NCI-H2029 treated with DMSO at 0.1 percent for 48 hours (cell line): ENCODE results near the gene ZNF726.
A peak's percentile ranks its signal among the peaks of the same experiment; 100 is the strongest.
"Not testable (repeated sequence)": the region's sequence is repeated elsewhere in the genome, so short reads cannot be mapped to it uniquely, and the experiment has no call there.

Experiments used
- DNase-seq: peaks from one replicate; lab custom pipeline; 2025; lab: John Stamatoyannopoulos, UW

The ZNF726 gene

DNA sequence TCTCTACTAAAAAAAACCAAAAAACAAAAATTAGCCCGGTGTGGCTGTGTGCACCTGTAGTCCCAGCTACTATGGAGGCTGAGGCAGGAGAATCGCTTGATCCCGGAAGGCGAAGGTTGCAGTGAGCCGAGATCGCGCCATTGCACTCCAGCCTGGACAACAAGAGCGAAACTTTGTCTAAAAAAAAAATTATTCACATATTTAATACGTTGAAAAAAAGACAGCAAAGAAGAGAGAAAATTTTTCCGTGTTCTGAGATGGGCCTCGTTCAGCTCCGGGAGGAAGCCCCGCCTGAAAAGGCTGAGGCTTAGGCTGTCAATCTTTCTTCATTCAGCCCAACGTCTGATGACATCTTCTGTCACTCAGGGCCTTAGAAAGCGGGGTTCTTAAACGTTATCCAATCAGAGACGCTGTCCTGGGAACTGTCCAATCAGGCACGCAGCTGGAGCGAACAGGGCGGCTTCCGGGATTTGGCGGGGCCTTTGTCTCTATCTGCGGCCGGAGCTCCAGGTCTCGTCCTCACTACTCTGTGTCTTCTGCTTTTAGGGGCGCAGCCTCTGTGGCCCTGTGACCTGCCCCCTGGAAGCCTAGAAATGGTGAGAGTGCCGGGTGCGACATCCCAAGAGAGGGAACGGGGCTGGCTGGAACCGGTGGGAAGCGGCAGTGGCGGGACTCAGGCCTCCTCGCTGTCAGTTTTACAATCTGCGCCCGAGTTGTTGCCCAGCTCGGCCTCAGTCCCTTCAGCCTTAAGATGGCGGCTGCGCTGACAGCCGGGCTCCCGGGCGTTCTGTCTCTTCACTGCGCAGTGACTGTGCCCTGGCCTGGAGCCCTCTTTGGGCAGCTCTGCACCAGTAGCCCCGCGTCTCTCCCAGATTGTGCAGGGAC, at the start of gene ZNF726:
TSS of gene ZNF726 (plus strand) at position 485 of the 885 bp plus-strand sequence. CDS start at position 594, 109 bp downstream.
- DNase-seq, result peak; percentile 91

DNA sequence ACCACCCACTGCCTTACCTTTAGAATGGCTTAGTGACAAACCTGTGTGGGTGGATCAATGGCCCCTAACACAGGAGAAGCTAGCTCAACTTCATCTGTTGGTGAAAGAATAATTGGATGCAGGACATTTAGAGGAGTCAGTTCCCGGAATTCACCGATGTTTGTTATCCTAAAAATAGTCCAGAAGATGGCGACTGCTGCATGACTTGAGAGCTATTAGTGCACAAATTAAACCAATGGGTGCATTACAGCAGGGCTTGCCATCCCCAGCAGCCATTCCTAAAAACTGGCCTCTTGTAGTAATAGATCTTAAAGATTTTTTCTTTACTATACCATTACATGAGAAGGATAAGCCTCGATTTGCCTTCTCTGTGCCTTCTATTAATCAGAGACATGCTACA, 46.8 kb upstream of the ZNF726 start:
- no peak for DNase-seq

DNA sequence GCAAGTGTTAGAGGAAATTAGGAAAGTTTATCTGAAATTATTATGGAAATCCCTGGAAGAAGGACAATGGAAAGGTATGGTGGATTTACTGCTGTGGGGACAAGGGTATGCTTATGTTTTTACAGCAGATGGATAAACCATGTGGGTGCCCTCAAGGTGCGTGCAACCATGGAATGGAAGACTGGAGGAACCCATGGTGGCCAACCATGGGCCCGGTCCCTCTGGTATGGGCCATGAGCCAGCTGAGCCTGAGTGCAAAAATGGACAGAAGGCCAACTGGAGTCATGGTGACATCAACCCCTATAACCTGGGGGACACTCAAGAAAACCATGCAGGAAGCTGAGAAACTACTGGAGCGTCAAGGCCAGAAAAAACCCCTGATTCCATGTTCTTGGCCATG, 46.1 kb upstream of the ZNF726 start:
- no peak for DNase-seq

DNA sequence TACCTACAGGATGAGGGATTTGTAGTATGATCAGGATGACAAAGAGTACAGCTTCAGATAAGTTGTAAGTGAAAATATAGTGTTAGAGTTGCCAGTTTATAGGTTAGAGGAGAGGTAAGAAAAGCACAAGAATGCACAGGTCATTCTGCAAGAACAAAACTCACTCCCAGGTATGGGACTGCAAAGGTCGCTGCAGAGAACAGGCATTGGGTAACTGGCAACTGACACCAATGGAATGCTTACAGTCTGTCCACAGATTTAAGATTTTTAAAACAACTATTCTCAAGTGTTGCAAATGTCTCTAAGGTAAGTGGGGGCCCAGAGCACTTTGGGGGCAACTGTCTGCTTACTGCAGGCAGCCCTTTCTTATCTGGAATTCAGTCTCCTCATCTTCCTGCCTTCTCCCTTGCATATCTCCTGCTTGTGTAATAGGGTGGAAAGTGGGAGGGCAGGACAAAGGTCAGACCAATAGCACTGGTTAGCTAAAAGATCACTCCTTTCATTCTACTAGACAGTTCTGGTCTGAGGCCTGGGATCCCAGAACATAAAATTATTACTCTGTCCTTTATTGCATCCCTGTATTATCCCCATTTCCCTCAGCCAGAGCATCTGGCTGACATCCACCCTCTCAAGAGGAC, 42.3 kb upstream of the ZNF726 start:
- no peak for DNase-seq

DNA sequence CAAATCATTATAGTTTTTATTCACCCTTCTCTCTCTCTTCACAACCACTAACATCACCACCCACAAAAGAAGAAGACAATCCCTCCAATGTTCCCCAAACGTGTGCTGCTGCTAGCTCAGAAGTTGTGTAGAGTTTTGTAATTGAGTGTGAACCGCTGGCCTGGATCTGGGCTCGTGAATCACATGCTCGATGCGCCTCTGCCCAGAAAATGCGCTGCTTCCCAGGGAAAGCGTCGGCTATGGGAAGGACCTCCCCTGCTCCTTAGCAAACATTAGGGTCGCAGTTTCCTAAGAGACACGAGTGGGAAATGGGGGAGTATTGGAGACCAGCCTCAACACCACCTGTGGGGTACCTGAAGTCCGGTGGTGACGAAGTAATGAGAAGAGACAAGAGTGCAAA, 38.4 kb upstream of the ZNF726 start:
- no peak for DNase-seq

DNA sequence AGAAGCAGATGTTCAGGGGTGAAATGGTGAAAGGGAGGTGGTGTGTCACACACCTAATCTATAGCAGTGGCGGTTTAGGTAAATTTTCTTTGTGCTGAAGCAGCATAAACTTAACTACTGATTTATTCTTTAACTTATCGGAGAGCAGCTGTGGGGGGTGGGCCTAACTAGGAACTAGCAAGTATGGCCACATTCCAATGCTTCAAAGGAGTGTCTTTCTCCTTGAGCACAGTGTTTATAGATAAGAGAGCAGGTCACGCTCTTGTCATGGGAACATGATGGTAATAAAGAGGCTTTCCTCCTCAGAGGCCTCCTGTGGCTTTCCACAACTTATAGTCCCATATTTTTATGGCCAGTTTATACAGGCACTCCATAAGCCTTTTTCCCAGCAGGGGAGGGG, 37.9 kb upstream of the ZNF726 start:
- not testable (repeated sequence) for DNase-seq

DNA sequence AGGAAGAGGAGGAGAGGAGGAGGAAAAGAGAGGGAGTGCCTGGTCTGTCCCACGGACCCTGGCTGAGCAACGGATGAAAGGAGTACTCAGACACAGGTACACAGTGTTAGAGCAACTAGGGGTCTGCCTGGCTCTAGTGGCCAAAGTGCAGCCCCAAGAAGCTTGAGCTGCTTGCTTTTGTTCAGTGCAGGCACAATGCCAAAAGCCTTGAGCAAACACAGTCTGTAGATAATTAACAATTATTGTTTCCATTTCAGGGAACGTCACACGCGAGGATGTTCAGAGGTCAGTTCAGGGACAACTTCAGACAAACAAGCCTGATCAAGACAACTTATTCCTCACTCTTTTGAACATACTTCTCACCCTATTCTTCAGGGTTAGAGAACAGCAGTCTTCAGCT, 32.2 kb upstream of the ZNF726 start:
- no peak for DNase-seq

DNA sequence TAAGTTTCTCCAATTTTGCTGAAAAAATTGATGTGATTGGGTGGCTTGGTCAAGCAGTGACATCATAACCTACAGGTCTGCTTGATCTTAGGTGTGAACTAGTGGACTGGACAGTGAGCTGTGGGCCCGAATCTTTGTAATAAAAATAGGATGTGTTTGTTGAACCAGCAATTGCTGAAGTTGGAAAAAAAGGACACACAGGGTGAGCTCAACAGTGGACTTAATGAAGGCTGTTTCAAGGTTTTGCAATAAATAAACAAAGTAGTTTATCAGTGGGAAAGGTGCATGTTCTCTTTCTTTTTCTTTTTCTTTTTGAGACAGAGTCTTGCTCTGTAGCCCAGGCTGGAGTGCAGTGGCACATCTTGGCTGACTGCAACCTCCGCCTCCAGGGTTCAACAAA, 30.3 kb upstream of the ZNF726 start:
- no peak for DNase-seq

DNA sequence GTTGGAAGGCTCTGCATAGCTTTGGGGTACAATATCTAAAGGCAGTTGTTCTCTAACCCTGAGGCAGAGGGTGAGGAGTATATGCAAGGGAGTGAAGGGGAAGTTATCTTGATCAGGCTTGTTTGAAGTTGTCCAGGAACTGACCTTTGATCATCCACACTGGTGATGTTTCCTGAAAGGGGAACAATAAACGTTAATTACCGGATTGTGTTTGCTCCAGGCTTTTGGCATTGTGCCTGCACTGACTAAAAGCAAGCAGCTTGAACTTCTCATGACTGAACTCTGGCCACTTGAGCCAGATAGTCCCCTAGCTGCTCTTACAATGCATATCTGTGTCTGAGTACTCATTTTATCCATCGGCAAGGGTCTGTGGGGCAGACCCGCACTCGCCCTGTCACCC, 27.0 kb upstream of the ZNF726 start:
- DNase-seq, result no peak

DNA sequence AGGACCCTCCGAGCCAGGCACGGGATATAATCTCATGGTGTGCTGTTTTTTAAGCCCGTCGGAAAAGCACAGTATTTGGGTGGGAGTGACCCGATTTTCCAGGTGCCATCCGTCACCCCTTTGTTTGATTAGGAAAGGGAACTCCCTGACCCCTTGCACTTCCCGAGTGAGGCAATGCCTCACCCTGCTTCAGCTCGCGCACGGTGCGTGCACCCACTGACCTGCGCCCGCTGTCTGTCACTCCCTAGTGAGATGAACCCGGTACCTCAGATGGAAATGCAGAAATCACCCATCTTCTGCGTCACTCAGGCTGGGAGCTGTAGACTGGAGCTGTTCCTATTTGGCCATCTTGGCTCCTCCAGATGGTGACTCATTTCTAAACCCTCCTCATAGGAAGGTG, 18.6 kb upstream of the ZNF726 start:
- DNase-seq, result not testable (repeated sequence)

DNA sequence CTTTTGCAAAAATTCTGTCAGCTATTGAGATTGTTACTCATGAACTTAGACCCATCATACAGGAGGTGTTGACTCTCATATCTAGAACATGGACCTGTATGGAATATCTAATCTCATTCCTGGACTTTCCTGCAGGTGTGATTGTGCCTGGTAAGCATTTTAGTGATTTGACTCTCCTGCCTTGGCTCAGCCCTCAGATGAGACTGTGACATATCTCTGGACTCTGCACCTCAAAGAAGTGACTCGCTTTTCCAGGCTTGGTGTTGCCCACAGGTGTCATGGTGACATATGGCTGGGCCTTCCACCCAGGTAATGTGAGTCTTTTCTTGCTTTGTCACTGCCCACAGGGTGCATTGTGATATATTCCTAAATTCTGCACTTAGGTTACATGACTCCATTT, 17.8 kb upstream of the ZNF726 start:
- DNase-seq, result no peak

DNA sequence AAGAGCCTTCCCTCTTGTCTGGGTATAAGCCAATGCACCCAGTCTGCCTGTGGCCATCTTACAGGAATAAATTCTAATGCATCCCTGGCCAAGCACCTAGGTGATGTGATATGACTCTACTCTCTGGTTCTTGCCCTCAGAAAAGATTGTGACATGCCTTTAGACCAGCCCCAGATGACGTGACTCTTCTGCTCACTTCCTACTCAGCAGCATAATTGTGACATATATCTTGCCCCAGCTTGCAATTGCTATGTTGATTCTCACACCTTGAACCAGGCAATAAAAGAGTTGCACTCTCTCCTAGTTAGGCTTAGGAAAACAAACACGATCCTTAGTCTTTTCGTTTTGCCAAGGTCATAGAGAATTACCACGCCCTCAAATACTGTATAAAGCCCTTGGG, 13.3 kb upstream of the ZNF726 start:
- DNase-seq, result no peak

DNA sequence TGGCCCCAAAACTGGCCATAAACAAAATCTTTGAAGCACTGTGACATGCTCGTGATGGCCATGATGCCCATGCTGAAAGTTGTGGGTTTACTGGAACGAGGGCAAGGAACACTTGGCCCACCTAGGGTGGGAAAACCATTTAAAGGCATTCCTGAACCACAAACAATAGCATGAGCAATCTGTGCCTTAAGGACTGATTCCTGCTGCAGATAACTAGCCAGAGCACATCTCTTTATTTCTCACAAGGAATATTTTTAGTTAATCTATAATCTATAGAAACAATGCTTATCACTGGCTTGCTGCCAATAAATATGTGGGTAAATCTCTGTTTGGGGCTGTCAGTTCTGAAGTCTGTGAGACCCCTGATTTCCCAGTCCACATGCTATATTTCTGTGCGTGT, 10.3 kb upstream of the ZNF726 start:
- DNase-seq, result no peak

DNA sequence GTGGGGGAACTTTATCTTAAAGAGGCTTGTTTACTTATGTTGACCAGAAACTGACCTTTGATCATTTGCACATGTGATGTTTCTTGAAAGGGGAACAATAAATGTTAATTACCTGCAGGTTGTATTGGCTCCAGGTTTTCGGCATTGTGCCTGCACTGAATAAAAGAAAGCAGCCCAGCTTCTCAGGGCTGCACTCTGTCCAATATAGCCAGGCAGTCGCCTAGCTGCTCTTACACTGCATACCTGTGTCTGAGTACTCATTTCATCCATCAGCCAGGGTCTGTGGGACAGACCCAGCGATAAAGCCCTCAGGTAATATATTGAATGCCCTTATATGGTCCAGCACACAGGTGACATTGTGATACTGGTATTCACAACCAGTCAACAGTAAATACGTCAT, 8.9 kb upstream of the ZNF726 start:
- DNase-seq, result no peak

DNA sequence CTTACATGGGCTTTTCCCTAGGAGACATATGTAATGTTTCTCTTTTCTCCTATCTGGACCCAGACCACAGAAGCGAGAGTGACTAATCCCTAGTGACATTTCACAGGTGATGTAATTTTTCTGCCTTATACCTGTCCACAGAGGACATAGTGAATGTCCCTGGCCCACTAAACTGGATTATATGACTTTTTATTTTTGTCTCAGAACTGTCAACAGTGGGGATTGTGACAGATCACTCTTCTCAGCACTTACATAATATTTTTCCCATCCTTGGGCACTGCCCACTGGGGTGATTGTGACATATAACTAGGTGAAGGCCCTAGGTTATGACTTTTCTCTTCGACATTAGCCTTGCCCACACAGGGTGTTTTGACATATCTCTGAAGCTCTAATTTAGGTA, 7.9 kb upstream of the ZNF726 start:
- DNase-seq, result no peak

DNA sequence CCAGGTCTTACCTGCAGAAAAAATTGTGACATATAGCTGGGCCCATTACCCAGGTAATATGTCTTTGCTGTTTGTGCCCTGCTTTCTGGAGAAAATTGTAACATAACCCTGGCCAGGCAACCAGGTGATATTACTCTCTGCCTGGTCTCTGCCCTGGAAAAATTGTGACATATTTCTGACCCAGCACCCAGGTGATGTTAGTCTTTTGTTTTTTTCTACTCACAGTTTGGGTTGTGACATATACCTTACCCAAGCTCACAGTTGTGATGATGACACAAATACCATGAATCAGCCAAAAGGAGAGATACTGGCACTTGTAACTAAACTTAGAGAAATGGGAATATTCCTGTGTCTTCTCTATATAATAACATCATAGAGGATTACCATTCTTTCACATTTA, 6.5 kb upstream of the ZNF726 start:
- DNase-seq, result no peak

DNA sequence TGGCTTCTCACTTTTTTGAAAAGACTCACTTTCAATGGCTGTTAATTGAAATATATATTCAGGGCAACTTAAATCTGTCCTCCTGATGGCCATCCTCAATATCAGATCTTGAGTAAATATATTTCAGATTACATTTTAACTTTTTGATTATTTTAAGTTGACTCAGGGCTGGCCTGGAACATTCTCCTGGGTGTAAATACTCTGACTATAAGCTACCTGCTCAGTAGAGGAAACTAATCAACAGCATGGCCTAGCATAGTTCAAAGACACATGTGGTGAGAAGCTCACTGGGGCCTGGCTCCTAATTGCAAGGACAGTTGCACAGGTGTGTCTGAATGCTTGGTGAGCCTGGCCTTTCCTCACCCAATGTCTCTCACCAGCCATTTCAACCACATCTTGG, 5.5 kb upstream of the ZNF726 start:
- DNase-seq, result no peak

DNA sequence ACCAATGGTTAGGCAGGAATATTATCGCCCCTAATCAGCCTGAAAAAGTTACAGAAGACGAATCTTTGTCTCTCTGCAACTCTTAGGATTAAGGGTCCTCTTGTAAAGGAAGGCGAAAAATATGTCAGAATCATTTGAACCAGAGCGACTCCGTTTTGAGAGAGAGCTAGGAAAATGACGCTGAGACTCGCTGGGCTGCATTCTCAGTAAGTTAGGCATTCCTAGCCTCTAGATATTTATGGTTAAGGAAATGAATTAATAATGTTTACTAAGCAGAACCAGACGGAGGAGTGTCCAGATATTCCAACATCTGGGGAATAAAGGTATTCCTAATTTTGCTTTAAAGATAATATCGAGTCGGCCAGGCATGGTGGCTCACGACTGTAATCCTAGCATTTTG, 755 bp upstream of the ZNF726 start:
- no peak for DNase-seq

DNA sequence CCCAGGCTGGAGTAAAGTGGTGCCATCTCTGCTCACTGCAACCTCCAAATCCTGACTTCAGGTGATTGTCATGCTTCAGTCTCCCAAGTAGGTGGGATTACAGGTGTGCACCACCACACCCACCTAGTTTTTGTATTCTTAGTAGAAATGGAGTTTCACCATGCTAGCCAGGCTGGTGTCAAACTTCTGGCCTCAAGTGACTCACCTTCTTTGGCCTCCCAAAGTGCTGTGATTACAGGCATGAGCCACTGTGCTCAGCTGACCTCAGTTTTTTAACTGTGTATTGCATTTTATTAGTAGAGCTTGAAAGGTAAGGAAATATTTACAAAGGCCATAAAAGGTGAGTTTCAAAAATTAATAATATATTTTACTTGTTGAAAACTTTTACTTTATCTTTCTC, 2.3 kb downstream of the ZNF726 start:
- DNase-seq, result no peak

DNA sequence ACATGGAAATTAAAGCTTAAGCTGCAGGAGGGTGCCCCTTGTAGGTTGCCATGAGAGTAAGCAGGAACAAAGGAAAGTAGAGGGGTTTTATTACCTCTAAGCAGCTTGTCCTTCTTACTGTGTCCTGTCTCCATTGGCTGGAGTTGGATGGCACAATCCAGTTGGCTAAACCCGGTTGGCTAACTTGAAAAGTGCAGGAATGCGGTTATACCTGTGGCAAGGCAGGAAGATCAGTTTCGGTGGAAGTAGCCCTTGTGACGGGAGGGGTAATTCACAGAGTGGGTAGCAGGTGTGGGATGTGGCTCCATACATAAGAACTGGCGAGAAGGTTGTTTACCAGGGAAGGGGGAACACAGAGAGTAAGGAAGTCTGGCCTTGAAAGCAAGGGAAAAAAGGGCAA, 3.2 kb downstream of the ZNF726 start:
- DNase-seq, result peak; percentile 76

DNA sequence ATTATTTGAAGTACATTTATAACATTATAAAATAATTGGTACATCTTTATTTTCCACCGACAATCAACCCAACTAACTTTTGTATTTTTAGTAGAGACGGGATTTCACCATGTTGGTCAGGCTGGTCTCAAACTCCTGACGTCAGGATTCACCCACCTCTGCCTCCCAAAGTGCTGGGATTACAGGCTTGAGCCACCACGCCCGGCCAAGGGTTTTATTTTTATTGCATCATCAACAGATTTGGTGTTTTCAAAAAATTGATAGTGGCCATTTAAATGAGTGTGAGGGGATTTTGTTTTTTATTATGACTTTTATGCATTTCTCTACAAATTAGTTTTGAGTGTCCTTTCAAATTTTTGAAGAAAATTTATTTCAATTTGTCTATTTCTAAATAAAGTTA, 10.6 kb downstream of the ZNF726 start:
- DNase-seq, result no peak

DNA sequence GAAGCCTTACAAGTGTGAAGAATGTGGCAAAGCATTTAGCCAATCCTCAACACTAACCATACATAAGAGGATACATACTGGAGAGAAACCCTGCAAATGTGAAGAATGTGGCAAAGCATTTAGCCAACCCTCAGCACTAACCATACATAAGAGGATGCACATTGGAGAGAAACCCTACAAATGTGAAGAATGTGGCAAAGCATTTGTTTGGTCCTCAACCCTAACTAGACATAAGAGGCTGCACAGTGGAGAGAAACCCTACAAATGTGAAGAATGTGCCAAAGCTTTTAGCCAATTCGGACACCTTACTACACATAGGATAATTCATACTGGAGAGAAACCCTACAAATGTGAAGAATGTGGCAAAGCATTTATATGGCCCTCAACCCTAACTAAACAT, 18.2 kb downstream of the ZNF726 start:
- DNase-seq, result no peak

DNA sequence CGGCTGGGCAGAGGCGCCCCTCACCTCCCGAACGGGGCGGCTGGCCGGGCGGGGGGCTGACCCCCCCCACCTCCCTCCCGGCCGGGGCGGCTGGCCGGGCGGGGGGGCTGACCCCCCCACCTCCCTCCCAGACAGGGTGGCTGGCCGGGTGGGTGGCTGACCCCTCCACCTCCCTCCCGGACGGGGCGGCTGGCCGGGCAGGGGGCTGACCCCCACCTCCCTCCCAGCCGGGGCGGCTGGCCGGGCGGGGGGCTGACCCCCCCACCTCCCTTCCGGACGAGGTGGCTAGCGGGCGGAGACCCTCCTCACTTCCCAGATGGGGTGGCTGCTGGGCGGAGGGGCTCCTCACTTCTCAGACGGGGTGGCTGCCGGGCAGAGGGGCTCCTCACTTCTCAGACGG, 22.3 kb downstream of the ZNF726 start:
- DNase-seq, result not testable (repeated sequence)

DNA sequence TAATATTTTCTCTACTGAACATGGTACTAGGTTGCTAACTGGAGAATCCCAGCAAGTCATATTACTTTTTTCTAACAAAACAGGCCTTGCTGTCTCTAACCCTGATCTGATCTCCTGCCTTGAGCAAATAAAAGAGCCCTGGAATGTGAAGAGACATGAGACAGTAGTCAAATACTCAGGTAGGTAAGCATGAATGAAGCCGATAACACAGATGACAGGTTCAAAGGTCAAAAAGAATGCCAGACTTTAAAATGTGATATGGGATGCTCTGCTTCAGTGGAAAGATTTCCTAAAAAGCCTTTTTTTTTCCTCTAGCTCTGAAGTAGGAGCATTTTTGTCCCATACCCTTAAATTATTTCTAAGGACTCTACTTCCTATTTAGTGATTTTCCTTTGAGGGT, 28.7 kb downstream of the ZNF726 start:
- DNase-seq, result no peak
